ENCODE data around the gene TP53RK. TPM values are rescaled to one million over a fixed set of nuclear protein-coding genes. Genes with fewer than 3 reads are reported as not detected.

TP53RK gene
- total and polyA plus RNA-seq, 2 experiments from 2014 or later: 24.2 to 26.0 TPM

GRCh38 chr20:46652699-46653098 lies 36.5 kb downstream of the TP53RK start:
- Histone ChIP-seq H3K4me2 (no peak overlapping the region), H3K27ac (ENCODE audit: low read depth) (no peak overlapping the region), H3K79me2 (replicated peaks; ENCODE audit: insufficient read depth) (no peaks in the 10 kb centered on the region), H4K20me1 (replicated peaks; ENCODE audit: insufficient read depth) (peaks cover 2% of the 10 kb centered on the region; the same call in 1 of the 2 replicates), H3F3A (replicated peaks; ENCODE audit: low read depth) (no peaks in the 10 kb centered on the region), H3K4me1 (ENCODE audit: insufficient read depth) (no peaks in the 10 kb centered on the region), H2AFZ (no peak overlapping the region), H3K4me3 (no peak overlapping the region), H3K27me3 (ENCODE audit: insufficient read depth) (peaks cover 28% of the 10 kb centered on the region), H3K9me2 (ENCODE audit: insufficient read depth) (no peaks in the 10 kb centered on the region), H3K36me3 (ENCODE audit: insufficient read depth) (no peaks in the 10 kb centered on the region)
- Mint-ChIP-seq H3K9me3 (peaks cover 3% of the 10 kb centered on the region; the same call in 1 of the 3 replicates), H3K27me3 (ENCODE audit: insufficient read depth, low read depth, poor library complexity) (peaks cover 6% of the 10 kb centered on the region), H3K27ac (no peak overlapping the region), H3K36me3 (ENCODE audit: low read depth) (no peaks in the 10 kb centered on the region), H3K4me1 (peaks cover 3% of the 10 kb centered on the region), H3K4me3 (no peak overlapping the region)
- TF ChIP-seq EZH2 (IDR thresholded peaks at IDR 0.05; ENCODE audit: low read depth, unreplicated experiment) (no peak), CTCF (conservative IDR thresholded peaks at IDR 0.05; ENCODE audit: low read depth in 2 of 2) (no peak), REST (IDR thresholded peaks at IDR 0.05; ENCODE audit: unreplicated experiment) (no peak), NANOG (IDR thresholded peaks at IDR 0.05; ENCODE audit: borderline replicate concordance) (no peak), POLR2AphosphoS5 (IDR thresholded peaks at IDR 0.05; ENCODE audit: low read depth) (no peak), ZNF462 (CRISPR knock-in tag; IDR thresholded peaks at IDR 0.05) (no peak), STAT1 (IDR thresholded peaks at IDR 0.05; ENCODE audit: unreplicated experiment) (no peak), JUNB (IDR thresholded peaks at IDR 0.05; ENCODE audit: unreplicated experiment) (no peak), EZH2phosphoT487 (IDR thresholded peaks at IDR 0.05; ENCODE audit: unreplicated experiment) (no peak)
- no peak for DNase-seq (ENCODE audit: low spot score)
- no peak for ATAC-seq
